HG03066 (cell line): ENCODE measurements around the gene NAPA.

Experiments
- ATAC-seq: cut with Tn5 transposase; IDR thresholded peaks from one replicate; pipeline ENCODE4 v1.9.1; 2021; ENCODE audit warnings: low read depth; ENCODE audit not compliant: unreplicated experiment

NAPA gene

GRCh38 chr19:47526798-47527197, 11.9 kb upstream of the NAPA start:
- no peak for ATAC-seq

GRCh38 chr19:47523473-47523872, 8.6 kb upstream of the NAPA start:
- no peak for ATAC-seq

GRCh38 chr19:47521473-47522180, 6.8 kb upstream of the NAPA start:
- ATAC-seq: no peak

- ATAC-seq: no peak
Observed at GRCh38 chr19:47520839-47521238, 6.0 kb upstream of the NAPA start.

GRCh38 chr19:47520343-47520806, 5.5 kb upstream of the NAPA start:
- no peak for ATAC-seq

- no peak for ATAC-seq
Observed at GRCh38 chr19:47518854-47519253, 4.0 kb upstream of the NAPA start.

- ATAC-seq: no peak
Observed at GRCh38 chr19:47518139-47518538, 3.3 kb upstream of the NAPA start.

GRCh38 chr19:47514151-47514868, 553 bp downstream of the NAPA start:
- ATAC-seq: no peak

GRCh38 chr19:47512948-47513319, 1.9 kb downstream of the NAPA start:
- ATAC-seq: no peak

- no peak for ATAC-seq
Observed at GRCh38 chr19:47512183-47512947, 2.5 kb downstream of the NAPA start.

GRCh38 chr19:47511681-47512080, 3.2 kb downstream of the NAPA start:
- ATAC-seq: no peak

GRCh38 chr19:47511128-47511517, 3.7 kb downstream of the NAPA start:
- ATAC-seq: no peak

GRCh38 chr19:47510516-47511127, 4.2 kb downstream of the NAPA start:
- ATAC-seq: no peak

- no peak for ATAC-seq
Observed at GRCh38 chr19:47509973-47510372, 4.9 kb downstream of the NAPA start.

- ATAC-seq: no peak
Observed at GRCh38 chr19:47509170-47509847, 5.6 kb downstream of the NAPA start.

GRCh38 chr19:47508721-47509120, 6.1 kb downstream of the NAPA start:
- no peak for ATAC-seq

GRCh38 chr19:47507924-47508553, 6.8 kb downstream of the NAPA start:
- no peak for ATAC-seq

- no peak for ATAC-seq
Observed at GRCh38 chr19:47507012-47507411, 7.9 kb downstream of the NAPA start.

- no peak for ATAC-seq
Observed at GRCh38 chr19:47506459-47506858, 8.4 kb downstream of the NAPA start.

GRCh38 chr19:47505506-47505905, 9.4 kb downstream of the NAPA start:
- no peak for ATAC-seq
